Fibroblast of skin of back (primary cell): ENCODE data around the gene SDE2.
"Not testable (repeated sequence)": the region's sequence is repeated elsewhere in the genome, so short reads cannot be mapped to it uniquely, and the experiment has no call there.

Experiments
- DNase-seq: peaks from one replicate; pipeline ENCODE4 v3.0.0-alpha.2; 2013

Gene SDE2

DNA sequence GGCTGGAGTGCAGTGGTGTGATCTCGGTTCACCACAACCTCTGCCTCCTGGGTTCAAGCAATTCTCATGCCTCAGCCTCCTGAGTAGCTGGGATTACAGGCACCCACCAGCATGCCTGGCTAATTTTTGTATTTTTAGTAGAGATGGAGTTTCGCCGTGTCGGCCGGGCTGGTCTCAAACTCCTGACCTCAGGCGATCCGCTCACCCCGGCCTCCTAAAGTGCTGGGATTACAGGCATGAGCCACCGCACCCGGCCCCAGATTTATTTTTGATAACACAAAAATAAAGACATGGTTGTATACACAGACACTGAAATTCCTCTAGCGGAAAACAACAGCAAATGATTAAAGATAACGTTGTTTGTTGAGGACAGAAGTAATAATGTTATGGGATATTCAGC, 24.0 kb downstream of the SDE2 start:
- DNase-seq = not testable (repeated sequence)

DNA sequence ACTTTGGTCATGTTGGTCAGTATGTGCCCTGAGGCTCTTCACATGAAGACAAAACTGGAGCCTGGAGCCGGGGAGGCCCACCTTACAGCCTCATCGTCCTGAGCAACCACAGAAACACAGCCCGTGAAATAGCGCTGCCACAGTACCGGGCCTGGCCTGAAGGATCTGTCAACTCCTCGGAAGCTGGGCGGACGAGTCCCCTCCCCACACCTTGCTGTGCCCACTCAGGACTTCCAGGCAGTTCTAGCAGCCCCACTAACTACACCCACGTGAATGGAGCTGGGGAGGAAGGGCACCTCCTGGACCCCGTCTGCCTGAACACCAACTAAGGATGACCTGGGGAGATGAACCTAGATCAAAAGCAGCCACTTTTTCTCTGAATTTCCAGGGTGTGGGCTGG, 24.7 kb downstream of the SDE2 start:
- DNase-seq = no peak

DNA sequence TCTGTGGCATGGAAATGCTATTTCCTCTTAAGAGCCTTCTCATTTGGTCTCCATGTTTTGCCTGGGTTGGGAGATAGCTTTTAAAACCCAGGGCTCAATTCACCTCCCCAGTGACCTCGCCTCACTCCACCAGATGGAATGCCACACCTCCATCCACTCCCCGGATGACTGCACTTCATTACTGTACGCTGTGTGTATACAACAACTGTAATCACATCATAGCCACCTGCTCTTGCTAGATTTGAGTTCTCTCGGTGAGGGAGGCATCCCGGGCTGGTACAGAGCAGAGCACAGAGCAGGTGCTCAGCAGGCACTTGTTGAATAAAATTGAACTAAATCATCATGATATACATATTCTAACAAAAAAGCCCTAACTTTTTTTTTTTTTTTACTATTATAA, 26.0 kb downstream of the SDE2 start:
- DNase-seq = no peak

DNA sequence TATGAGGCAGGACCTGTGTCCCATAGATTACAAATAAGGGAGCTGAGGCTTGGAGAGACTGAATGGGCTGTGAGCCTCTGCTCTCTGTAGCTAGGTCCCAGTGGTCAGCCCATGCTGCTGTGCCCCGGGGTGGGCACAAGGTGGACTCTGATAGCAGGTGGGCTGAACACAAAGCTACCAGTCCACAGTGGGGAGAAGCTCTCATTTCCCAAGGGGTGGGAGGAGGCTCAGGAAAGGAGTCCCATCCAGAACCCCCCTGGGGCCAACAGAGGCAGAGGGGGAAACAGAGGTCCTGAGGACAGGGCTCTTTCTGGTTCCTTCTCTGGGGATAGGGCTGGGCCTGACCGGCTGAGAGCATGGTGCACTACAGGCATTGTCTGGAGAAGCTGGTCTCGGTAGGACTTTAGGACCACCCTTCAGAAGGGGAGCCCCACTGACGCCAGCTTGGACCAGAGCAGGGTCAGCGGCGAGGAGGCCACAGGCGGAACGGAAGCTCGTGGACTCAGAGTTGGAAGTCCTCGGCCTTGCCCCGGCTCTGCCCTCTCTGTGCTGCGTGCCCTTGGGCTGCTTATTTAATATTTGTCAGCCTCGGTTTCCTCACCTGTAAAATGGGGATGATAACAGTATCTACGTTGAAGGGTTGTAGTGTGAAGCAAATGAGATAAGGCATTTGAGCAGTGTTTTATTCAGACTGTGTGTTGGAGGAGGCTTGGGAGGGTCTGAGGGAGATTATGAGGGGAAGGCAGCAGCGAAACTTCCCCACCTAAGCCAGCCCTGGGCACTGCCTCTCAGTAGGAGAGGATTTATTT, 26.6 kb downstream of the SDE2 start:
- no peak for DNase-seq

DNA sequence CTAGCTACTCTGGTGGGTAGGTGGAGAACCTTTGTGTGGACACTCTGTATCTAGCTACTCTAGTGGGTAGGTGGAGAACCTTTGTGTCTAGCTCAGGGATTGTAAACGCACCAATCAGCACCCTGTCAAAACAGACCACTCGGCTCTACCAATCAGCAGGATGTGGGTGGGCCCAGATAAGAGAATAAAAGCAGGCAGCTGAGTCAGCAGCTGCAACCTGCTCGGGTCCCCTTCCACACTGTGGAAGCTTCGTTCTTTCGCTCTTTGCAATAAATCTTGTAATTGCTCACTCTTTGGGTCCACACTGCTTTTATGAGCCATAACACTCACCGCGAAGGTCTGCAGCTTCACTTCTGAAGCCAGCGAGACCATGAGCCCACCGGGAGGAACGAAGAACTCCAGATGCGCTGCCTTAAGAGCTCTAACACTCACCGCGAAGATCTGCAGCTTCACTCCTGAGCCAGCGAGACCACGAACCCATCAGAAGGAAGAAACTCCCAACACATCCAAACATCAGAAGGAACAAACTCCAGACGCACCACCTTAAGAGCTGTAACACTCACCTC, 28.5 kb downstream of the SDE2 start:
- not testable (repeated sequence) for DNase-seq

DNA sequence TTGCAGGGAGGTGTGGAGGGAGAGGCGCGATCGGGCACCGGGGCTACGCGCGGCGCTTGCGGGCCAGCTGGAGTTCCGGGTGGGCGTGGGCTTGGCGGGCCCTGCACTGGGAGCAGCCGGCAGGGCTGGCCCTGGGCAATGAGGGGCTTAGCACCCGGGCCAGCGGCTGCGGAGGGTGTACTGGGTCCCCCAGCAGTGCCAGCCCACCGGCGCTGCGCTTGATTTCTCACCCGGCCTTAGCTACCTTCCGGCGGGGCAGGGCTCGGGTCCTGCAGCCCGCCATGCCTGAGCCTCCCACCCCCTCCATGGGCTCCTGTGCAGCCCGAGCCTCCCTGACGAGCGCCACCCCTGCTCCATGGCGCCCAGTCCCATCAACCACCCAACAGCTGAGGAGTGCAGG, 29.4 kb downstream of the SDE2 start:
- not testable (repeated sequence) for DNase-seq

DNA sequence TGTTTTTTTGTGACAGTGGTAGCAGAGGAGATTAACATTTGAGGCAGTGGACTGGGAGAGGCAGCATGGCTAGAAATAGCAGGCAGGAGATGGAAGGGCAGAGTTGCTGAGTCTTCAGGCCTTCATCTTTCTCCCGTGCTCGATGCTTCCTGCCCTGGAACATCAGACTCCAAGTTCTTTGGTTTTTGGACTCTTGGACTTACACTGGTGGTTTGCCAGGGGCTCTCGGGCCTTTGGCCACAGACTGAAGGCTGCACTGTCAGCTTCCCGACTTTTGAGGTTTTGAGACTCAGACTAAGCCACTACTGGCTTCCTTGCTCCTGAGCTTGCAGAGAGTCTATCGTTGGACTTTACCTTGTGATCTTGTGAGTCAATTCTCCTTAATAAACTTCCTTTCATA, 33.9 kb downstream of the SDE2 start:
- DNase-seq = no peak

DNA sequence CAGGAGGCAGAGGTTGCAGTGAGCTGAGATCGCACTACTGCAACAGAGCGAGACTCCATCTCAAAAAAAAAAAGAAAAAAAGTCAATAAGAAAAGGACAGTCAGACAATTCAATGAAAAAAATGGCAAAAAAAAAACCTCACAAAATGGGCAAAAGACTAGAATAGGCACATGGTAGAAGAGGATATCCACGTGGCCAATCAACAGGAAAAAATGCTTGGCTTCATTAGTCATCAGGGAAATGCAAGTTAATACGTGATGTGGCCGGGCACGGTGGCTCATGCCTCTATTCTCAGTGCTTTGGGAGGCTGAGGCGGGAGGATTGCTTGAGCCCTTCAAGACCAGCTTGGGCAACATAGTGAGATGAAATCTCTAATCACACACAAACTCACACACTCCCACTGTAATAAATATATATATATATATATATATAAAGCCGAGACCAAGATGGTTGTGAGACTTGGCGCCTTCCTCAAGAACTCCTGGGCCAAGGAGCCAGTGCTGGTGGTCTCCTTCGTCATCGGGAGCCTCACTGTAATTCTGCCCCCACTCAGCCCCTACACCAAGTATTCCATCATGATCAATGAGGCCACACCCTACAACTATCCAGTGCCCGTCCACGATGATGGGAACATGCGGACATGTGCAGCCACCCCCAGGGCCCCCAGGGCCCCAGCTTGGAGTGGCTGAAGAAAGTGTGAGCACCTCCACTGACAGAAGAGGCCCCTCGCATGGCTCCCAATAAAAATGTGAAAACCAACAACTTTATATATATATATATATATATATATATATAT, 35.2 kb downstream of the SDE2 start:
- DNase-seq = peak; percentile 20

DNA sequence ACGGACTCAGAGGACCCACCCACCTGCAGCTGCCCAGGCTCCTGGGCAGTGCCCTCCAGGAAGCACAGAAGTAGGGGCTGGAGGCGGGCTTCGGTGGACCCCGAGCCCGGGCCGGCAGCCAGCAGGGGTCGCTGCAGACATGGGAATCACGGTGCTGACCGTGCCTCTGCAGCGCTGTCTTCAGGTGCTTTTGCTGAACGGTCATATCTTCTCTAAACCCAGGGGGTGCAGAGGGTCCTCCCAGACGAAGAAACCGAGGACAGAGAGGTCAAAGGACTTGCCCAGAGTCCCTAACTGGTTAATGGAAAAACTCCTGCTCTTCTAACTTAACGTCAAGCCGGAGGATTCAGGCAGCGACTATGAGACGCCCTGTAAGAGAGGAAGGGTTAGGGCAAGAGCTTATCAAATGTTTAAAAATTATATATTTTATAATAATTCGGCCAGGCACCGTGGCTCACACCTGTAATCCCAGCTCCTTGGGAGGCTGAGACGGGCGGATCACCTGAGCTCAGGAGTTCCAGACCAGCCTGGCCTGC, 36.6 kb downstream of the SDE2 start:
- DNase-seq = no peak

DNA sequence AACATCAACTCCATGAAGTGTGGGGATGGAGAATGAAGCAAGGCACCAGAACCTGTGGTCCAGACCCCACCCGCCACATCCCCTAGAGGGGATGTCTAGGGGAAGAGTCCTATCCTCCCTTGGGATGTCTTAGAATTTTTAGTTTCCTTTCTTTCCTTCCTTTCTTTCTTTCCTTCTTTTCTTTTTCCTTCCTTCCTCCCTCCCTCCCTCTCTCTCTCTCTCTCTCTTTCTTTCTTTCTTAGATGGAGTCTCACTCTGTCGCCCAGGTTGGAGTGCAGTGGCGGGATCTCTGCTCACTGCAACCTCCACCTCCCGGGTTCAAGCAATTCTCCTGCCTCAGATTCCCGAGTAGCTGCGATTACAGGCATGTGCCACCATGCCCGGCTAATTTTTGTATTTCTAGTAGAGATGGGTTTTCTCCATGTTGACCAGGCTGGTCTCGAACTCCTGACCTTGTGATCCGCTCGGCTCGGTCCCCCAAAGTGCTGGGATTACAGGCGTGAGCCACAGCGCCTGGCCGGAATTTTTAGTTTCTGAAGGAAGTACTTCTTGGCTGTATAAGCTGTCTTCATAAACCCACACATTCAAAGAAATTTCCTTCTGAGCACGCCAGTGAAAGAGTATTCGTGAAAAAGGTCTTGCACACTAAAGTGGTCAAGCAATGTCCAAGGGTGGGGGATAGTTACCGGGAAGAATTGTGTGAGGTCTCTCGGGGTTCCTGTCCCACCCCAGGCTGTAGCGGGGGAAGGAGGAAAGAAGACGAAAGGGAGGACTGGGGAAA, 37.3 kb downstream of the SDE2 start:
- DNase-seq = no peak

DNA sequence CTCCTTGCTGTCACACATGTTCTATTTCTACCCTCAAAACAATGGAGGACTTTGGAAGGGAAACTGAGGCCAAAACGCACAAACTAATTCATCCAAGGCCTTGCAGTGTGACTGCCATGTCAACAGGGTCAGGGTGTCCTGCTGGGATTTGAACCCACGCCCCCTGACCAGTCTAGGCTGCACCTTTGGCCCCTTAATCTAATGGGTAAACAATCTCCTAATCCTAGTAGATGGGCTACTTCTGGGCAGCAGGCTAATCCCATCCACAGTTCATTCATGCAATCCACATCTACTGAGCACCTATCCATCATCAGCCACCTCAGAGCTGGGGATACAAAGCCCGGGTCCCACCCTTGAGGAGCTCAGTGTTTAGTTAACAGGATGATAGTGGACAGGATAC, 41.1 kb downstream of the SDE2 start:
- no peak for DNase-seq

DNA sequence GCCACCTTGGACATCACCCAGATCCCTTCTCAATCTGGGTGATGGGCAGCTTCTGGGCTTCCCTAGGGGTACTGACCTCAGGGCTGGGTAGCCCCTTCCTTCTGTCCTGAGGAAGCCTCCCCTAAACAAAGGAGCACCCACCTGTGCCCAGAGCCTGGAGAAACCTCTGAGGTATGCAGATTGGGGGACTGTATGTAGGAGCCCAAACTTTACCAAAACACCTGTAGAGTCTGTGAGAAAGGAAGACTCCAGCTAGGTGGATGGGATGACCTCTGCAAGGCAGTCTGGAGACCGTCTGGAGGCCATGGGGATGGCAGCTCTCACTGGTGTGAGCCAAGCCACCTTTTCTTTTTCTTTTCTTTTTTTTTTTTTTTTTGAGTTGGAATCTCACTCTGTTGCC, 44.4 kb downstream of the SDE2 start:
- DNase-seq = no peak

DNA sequence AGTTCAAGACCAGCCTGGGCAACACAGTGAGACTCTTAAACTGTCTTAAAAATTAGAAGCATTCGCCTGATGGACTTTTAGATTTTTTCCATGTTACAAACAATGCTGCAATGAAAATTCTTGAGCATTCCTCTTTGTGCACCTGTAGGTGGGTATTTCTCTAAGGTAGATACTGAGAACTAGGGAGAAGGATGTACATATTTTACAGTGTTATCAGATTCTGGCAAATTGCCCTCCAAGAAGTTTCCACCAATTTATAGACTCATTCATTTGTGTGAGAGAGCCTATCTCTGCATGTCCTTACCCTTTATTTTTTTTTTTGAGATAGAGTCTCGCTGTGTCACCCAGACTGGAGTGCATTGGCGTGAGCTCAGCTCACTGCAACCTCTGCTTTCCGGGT, 45.8 kb downstream of the SDE2 start:
- no peak for DNase-seq

DNA sequence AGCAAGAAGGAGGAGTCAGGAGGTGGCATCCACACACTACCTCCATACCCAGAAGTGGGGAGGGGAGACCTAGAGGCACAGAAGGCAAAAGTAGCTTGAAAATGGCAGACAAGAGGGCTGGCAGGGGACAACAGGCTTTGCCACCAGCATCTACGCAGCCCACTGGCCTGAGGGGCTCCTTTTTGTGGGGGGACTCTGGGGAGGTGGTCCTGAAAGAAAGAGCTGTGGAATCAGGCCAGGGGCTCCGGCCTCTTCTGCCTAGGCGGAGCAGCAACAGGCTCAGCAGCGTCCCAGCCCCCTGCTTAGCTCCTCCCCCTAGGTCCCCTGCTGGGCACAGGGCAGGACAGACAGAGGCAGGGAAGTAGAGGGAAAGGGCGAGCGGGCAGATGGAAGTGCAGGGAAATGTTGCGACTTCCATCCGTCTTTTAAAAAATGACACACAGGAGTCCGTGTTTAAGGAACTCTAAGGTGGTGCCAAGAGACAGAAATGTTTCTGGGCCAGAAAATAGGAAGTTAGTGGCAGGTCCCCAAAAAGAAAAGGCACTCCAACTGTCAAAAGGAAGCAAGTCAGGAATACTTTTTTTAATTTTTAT, 48.1 kb downstream of the SDE2 start:
- DNase-seq = no peak

DNA sequence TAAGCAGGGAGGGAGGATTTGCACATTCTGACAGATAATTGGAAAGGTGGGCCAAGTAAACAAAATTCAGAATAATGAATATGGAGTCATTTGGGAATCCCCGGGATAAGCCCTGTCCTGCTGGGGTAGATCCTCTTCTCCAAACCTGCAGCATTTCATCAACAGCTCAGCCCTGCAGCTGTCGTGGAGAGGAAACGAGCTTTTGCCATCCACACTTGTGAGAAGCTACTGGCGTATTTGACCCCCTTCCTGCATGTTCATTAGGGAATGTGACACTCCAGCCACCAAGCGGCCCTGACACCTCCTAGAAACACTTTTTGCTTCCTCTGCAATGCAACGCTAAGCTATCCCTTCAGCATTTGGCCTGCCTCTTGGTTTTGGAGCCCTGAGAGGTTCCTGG, 50.1 kb downstream of the SDE2 start:
- no peak for DNase-seq

DNA sequence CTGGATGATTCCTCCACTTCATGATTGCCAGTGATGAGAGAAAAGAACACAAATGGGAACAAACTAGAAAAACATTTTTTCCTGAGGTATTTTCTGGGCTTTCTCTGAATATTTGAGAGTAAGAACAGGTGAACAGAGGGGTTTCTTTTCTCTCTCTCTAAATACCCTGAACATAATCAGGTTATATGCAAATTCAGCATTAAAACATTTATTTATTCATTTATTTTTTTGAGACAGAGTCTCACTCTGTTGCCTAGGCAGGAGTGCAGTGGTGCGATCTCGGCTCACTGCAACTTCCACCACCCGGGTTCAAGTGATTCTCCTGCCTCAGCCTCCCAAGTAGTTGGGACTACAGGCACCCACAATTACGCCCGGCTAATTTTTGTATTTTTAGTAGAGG, 52.3 kb downstream of the SDE2 start:
- DNase-seq = no peak

DNA sequence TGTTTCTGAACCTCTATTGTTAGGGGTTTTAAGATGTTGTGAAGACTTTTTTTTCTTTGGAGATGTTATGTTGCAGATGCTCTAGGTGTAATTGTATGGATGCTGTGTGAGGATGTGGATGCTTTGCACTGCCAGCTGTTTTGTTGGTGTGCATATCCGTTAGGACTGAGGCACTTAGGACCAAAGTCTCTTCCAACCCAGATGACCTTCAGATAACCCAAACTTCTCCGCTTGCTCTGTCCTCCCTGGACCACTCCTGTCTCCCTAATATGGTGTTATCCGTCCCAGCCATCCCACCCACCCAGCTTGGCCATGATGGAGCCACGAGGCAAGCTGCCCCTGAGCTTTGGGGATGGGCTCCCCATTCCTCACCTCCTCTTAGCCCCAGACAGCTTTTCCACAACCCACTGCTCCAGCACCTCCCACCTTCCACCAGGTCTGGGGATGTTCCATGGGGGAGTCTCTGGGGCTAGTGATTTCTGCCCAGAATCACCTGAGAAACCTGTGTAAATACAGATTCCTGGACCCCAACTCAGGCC, 53.0 kb downstream of the SDE2 start:
- no peak for DNase-seq

DNA sequence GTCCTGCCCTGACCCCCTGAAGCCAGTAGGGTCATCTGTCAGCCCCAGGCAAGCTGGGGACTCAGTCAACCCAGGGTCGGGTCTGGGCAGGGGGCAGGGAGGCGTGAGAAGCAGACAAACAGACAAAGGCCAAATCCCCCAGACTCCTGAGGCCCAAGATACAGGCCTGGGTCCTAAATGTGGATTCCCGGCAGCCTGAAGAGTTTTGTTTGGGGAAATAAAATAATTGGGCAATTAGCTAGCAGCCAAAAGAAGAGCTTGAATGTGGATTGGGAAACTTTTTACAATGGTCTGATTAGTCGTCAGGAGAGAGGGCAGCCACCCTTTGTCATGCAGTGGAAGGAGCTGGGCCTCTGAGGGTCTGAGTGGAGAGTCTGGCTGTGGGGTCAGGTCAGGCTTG, 53.6 kb downstream of the SDE2 start:
- DNase-seq = no peak

DNA sequence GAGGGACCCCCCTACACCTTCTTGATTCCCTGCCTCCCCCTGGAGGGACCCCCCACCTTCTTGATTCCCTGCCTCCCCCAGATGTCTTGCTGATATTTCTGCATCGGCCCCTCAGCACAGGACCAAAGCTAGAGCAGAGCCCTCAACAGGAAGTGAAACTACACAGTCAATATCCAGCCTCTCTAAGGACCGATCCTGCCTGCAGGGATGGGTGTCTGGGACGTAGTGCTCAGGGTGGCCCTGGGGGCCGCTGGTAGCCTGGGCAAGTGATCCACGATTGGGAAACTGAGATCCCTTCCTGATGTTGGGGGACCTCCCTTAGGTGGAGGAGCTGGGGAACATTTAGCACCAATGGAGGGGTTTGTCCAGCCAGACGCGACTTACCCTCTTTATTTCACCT, 54.2 kb downstream of the SDE2 start:
- no peak for DNase-seq

DNA sequence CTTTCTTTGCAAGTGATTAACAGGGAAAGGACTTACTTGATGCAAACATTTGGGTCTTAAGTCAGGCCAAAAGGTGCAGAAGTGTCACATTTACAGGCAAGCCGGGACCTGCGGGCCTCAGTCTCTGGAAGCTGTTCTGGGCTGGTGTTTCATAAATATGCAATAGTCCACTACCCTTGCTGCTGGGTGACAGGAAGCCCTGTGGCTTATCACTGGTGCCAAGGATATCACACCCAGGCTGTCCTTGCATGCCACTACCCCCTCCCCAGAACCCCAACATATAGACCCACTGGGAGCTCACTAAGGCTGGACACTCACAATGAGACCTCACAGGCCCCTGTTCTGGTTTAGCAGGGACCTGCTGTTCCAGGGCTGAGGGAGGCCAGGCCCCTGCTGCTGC, 54.8 kb downstream of the SDE2 start:
- no peak for DNase-seq

DNA sequence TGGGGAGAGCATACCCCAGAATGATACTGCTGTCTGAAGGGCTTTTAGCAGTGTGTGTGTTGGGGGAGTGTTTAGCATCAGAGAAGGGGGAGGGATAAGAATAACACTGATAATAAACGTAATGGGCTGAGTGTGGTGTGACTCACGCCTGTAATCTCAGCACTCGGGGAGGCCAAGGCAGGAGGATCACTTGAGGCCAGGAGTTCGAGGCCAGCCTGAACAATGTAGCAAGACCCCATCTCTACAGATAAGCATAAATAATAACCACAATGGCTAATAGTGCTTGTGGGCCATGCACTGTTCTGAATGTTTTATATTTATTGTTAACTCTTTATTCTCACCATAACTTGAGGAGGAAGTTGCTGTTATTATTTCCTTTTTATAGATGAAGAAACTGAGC, 55.6 kb downstream of the SDE2 start:
- DNase-seq = no peak

DNA sequence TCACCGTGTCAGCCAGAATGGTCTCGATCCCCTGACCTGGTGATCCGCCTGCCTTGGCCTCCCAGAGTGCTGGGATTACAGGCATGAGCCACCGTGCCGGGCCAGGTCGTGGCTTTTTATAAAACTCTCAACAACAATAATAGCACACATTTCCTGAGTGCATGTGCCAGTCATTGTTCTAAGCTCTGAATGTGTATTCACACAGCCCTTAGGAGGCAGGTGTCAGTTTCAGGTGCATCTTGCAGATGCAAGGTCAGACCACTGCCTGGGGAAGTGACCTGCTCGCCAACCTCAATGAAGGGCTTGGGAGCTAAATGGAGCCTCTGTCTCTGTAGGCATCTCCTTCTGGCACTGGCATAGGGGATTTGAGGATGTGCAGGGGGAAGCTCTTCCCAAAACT, 56.6 kb downstream of the SDE2 start:
- no peak for DNase-seq
